B cell (primary cell): Measurements from ENCODE around the gene DYNC1I1. TPM values are rescaled to one million over a fixed set of nuclear protein-coding genes. Genes with fewer than 3 reads are reported as not detected.

ENCODE experiments used
- ATAC-seq: fragments of 200-7000 bp; cut with Tn5 transposase; one replicate; pipeline ENCODE4 v1.10.0; 2021; ENCODE audit warnings: low read depth, mild to moderate bottlenecking, moderate number of reproducible peaks, moderate library complexity
- CTCF ChIA-PET: fragments of 350-600 bp; sonication (Branson Sonifier 250); formaldehyde crosslinking; loops from one replicate; lab custom pipeline; 2021; ENCODE audit warnings: antibody characterized with exemption, inconsistent platforms; lab: Charles Lee
- POLR2A ChIA-PET: fragments of 350-600 bp; sonication (Branson Sonifier 250); formaldehyde crosslinking; loops from one replicate; lab custom pipeline; 2021; ENCODE audit warnings: antibody characterized with exemption; lab: Charles Lee
- DNase-seq: peaks from one replicate; pipeline ENCODE4 v3.0.0; 2013
- H2AFZ ChIP-seq: 2 replicates; pipeline ENCODE4 v1.6.1; 2012; ENCODE audit warnings: mild to moderate bottlenecking, low read depth, low read length; ENCODE audit not compliant: insufficient read depth, poor library complexity, severe bottlenecking
- H3K27ac ChIP-seq, 2 donors: 1 replicate in 1 of 2; 2 replicates in 1 of 2; pipeline ENCODE4 v1.5.1; 2012 to 2013; ENCODE audit warnings: low read length in 2 of 2, mild to moderate bottlenecking in 2 of 2, moderate library complexity in 1 of 2
- H3K27me3 ChIP-seq, 4 experiments: fragments of 200-600 bp in 1 of 4; sonication (generic) in 1 of 4; replicated peaks in 1 of 4; 1 replicate in 2 of 4; 2 replicates in 2 of 4; pipeline versions ENCODE4 v1.6.1 to v1.7.0; 2013 to 2016; ENCODE audit warnings: low read length in 3 of 4, mild to moderate bottlenecking in 2 of 4, mixed read lengths in 1 of 4, moderate library complexity in 1 of 4; ENCODE audit not compliant: insufficient read depth in 4 of 4, control insufficient read depth in 3 of 4; ENCODE audit errors: control extremely low read depth in 1 of 4
- H3K36me3 ChIP-seq, 2 experiments: replicated peaks in 1 of 2; 1 replicate in 1 of 2; 2 replicates in 1 of 2; pipeline versions ENCODE4 v1.6.1 to v1.7.1; 2013; ENCODE audit warnings: low read length in 1 of 2; ENCODE audit not compliant: insufficient read depth in 2 of 2, control insufficient read depth in 1 of 2; ENCODE audit errors: control extremely low read depth in 1 of 2, extremely low read depth in 1 of 2
- H3K4me1 ChIP-seq, 2 donors: fragments of 200-600 bp in 1 of 2; sonication (generic) in 1 of 2; 1 replicate in 1 of 2; 2 replicates in 1 of 2; pipeline versions ENCODE4 v1.5.1 to v1.6.1; 2013 to 2017; ENCODE audit warnings: low read length in 2 of 2; ENCODE audit not compliant: control insufficient read depth in 2 of 2, insufficient read depth in 2 of 2
- H3K4me2 ChIP-seq: replicated peaks from 2 replicates; pipeline ENCODE3; 2012; ENCODE audit warnings: mild to moderate bottlenecking, low read depth, low read length; ENCODE audit not compliant: poor library complexity, severe bottlenecking
- H3K4me3 ChIP-seq, 5 experiments: fragments of 200-600 bp in 1 of 5; sonication (generic) in 1 of 5; 1 replicate in 3 of 5; 2 replicates in 2 of 5; pipeline versions ENCODE4 v1.5.1 to v1.7.0; 2011 to 2016; ENCODE audit warnings: low read length in 4 of 5, mild to moderate bottlenecking in 4 of 5, low read depth in 2 of 5, control low read depth in 1 of 5, moderate library complexity in 1 of 5; ENCODE audit not compliant: insufficient read depth in 1 of 5; ENCODE audit errors: control extremely low read depth in 1 of 5, extremely low read depth in 1 of 5
- H3K79me2 ChIP-seq: fragments of 200-600 bp; sonication (generic); one replicate; pipeline ENCODE4 v1.6.0; 2016; ENCODE audit warnings: low read length; ENCODE audit not compliant: control insufficient read depth, insufficient read depth
- H3K9ac ChIP-seq: fragments of 200-600 bp; sonication (generic); 2 replicates; pipeline ENCODE4 v1.6.1; 2017; ENCODE audit warnings: mild to moderate bottlenecking, low read length, moderate library complexity
- H3K9me3 ChIP-seq, 3 donors: one replicate each; pipeline versions ENCODE4 v1.6.1 to v1.7.1; 2013; ENCODE audit warnings: low read length in 2 of 3; ENCODE audit not compliant: control insufficient read depth in 2 of 3, insufficient read depth in 1 of 3; ENCODE audit errors: control extremely low read depth in 1 of 3
- H4K20me1 ChIP-seq: 2 replicates; pipeline ENCODE4 v1.6.0; 2012; ENCODE audit warnings: mild to moderate bottlenecking, low read length; ENCODE audit not compliant: insufficient read depth, control insufficient read depth, poor library complexity, severe bottlenecking
- H3K27ac Mint-ChIP-seq: one replicate; pipeline ENCODE4 v1.8.0; 2021; ENCODE audit warnings: mixed read lengths
- H3K27me3 Mint-ChIP-seq: one replicate; pipeline ENCODE4 v1.8.0; 2021; ENCODE audit warnings: mixed read lengths
- H3K4me1 Mint-ChIP-seq: one replicate; pipeline ENCODE4 v1.8.0; 2021; ENCODE audit warnings: mixed read lengths
- H3K4me3 Mint-ChIP-seq: one replicate; pipeline ENCODE4 v1.8.0; 2021; ENCODE audit warnings: mixed read lengths
- H3K9me3 Mint-ChIP-seq: one replicate; pipeline ENCODE4 v1.8.0; 2022; ENCODE audit warnings: mixed read lengths; ENCODE audit not compliant: insufficient read depth
- CTCF ChIP-seq: fragments of 200-600 bp; IDR thresholded peaks from one replicate; pipeline ENCODE4 v1.8.0; 2022; ENCODE audit warnings: antibody characterized with exemption, mild to moderate bottlenecking
- EZH2 ChIP-seq: IDR thresholded peaks from 2 replicates; pipeline ENCODE4 v1.6.1; 2012; ENCODE audit warnings: borderline replicate concordance, low read depth, mild to moderate bottlenecking, moderate library complexity, low read length; ENCODE audit not compliant: insufficient read depth, poor library complexity, severe bottlenecking
- WGBS: methylation state at CpG from one replicate; pipeline ENCODE4 v1.1.5; 2013; ENCODE audit warnings: missing lambda C conversion rate; ENCODE audit not compliant: insufficient coverage; 5-methylcytosine and 5-hydroxymethylcytosine counted together
- intact Hi-C: fragments of 100-400 bp; cut with micrococcal nuclease; formaldehyde crosslinking; loops from one replicate; pipeline ENCODE4 v1.10.0; 2022
- polyA plus RNA-seq: library from polyadenylated mRNA; depleted of rRNA; stranded (reverse); fragments of >200 nt; gene quantifications from 2 replicates; pipeline ENCODE4 v1.2.3, GENCODE V29; 2012
- total RNA-seq, 2 donors: library from RNA; stranded (reverse); fragments of 120-200 nt in 1 of 2; gene quantifications; 1 replicate in 1 of 2; 2 replicates in 1 of 2; pipeline versions ENCODE4 v1.2.3 to v1.2.4, GENCODE V29; 2013 to 2022

DYNC1I1 gene
- total and polyA plus RNA-seq, 2 donors (not counting 1 experiment from before 2014, with no cell fraction given), result not detected

- no peak overlapping the region for H3K9ac ChIP-seq
- H3K4me2 ChIP-seq, result no peak overlapping the region
- no peak overlapping the region for H2AFZ ChIP-seq
- ChIA-PET POLR2A (no interaction called here), CTCF (no interaction called here)
- intact Hi-C loops, result no loop called here
- no peaks in the 10 kb centered on the region for H4K20me1 ChIP-seq
- no peak overlapping the region for H3K27ac ChIP-seq
- 79% methylated on average over 3 of the region's 4 CpGs for WGBS
- H3K36me3 ChIP-seq, result no peaks in the 10 kb centered on the region
- H3K79me2 ChIP-seq, result no peaks in the 10 kb centered on the region
- DNase-seq (no peak), ATAC-seq (no peak)
- no peaks in the 10 kb centered on the region for H3K4me1 ChIP-seq
- H3K27me3 ChIP-seq, result no peaks in the 10 kb centered on the region
- no peak overlapping the region for H3K4me3 ChIP-seq
- Mint-ChIP-seq H3K4me3 (no peak overlapping the region), H3K4me1 (no peaks in the 10 kb centered on the region), H3K27ac (no peak overlapping the region), H3K9me3 (no peaks in the 10 kb centered on the region), H3K27me3 (no peaks in the 10 kb centered on the region)
- TF ChIP-seq EZH2 (no peak), CTCF (no peak)
- H3K9me3 ChIP-seq, result no peaks in the 10 kb centered on the region
Measured at GRCh38 chr7:95828824-95829790, 56.8 kb downstream of the DYNC1I1 start.
